ENCODE data around the gene SYT1.
"Not testable (repeated sequence)": the region's sequence is repeated elsewhere in the genome, so short reads cannot be mapped to it uniquely, and the experiment has no call there.

Gene SYT1

DNA sequence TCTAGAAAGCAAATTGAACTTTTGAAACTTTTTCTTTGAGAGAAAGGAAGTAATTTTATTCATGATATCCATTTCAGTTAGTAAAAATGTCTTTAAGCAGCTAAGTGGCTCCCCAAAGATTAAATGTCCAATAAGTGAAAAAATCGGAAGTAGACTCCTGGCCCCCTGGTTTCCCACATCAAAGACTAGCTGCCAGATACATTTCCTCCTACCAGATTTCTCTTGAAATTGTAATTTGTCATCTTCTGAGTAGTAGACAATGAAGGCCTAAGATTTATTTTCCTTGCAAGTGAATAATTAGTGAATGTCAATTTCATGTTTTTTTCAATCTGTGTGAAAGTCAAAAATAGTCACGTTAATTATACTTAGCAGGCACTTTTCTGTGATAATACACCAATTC lies 321.9 kb downstream of the SYT1 start:
- Mint-ChIP-seq H3K27ac (ENCODE audit: low read depth) (no peak overlapping the region), H3K27me3 (no peaks in the 10 kb centered on the region), H3K36me3 (ENCODE audit: insufficient read depth) (no peaks in the 10 kb centered on the region), H3K4me1 (no peaks in the 10 kb centered on the region), H3K9me3 (peaks cover 9% of the 10 kb centered on the region), H3K4me3 (no peak overlapping the region)
- no peak for ATAC-seq (replicated peaks; ENCODE audit: extremely low read depth, poor library complexity, severe bottlenecking)
- DNase-seq (ENCODE audit: low spot score in 2 of 2): no peak

DNA sequence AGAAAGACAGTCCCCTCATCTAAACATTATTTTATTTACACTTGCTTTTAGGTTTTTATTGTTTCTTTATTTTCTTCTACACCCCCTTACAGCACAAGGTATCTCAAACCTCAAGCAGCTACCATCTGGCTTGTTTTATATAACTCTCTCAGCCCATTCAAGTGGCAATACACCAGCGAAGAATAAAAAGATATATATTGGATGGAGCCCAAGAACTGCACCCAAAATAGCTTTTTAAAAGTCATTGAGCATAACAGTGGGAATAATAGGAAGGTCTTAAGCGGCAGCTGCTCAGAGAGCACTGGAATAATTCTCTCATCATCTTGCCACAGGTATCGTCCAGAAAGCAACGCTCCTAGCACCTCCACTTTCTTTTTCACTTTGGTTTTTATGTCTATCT lies 322.5 kb downstream of the SYT1 start:
- Mint-ChIP-seq H3K36me3 (ENCODE audit: insufficient read depth) (no peaks in the 10 kb centered on the region), H3K27me3 (no peaks in the 10 kb centered on the region), H3K27ac (ENCODE audit: low read depth) (no peak overlapping the region), H3K4me3 (no peak overlapping the region), H3K4me1 (no peaks in the 10 kb centered on the region), H3K9me3 (peaks cover 7% of the 10 kb centered on the region)
- DNase-seq (ENCODE audit: low spot score in 2 of 2): no peak
- no peak for ATAC-seq (replicated peaks; ENCODE audit: extremely low read depth, poor library complexity, severe bottlenecking)

DNA sequence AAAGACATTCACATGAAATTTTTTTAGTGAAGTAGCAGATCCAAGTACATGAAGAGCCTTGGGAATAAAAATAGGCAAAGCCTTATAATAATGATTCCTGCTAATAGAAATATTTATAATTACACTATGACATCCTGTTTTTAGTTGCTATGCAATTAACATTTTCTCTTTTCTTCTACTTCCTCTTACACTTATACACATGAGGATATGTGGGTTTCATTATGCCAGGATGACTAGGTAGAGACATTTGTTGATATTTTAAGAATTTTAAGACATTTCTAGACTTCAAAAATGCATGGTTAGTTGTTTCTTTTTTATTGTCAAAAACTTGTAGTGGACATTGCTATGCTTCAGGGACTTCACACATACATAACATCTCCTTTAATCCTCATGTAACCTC lies 326.8 kb downstream of the SYT1 start:
- ATAC-seq (replicated peaks; ENCODE audit: extremely low read depth, poor library complexity, severe bottlenecking): no peak
- no peak overlapping the region for H3K27ac Mint-ChIP-seq (ENCODE audit: low read depth)
- no peaks in the 10 kb centered on the region for H3K36me3 Mint-ChIP-seq (ENCODE audit: insufficient read depth)
- H3K4me3 Mint-ChIP-seq: no peak overlapping the region
- DNase-seq (ENCODE audit: low spot score in 2 of 2): no peak
- H3K4me1 Mint-ChIP-seq: no peaks in the 10 kb centered on the region
- peaks cover 8% of the 10 kb centered on the region for H3K9me3 Mint-ChIP-seq
- H3K27me3 Mint-ChIP-seq: no peaks in the 10 kb centered on the region

DNA sequence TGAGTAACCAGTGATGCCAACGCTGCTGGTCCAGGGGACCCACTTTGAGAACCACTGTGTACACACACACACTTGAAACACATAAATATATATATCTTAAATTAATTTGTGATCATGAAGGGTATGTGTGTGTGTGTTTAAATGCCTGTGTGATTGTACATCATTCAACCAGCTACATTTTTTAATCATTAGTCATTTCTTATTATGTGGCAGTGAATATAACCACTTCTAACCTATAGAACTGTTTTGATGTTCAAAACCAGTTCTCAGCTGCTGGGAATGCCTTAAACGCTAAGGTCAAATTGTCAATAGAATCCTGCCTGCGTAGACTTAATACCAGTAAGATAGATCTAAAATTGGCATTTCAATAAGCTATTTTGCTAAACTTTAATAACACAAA lies 330.0 kb downstream of the SYT1 start:
- ATAC-seq (replicated peaks; ENCODE audit: extremely low read depth, poor library complexity, severe bottlenecking): no peak
- Mint-ChIP-seq H3K9me3 (peaks cover 14% of the 10 kb centered on the region), H3K4me1 (no peaks in the 10 kb centered on the region), H3K36me3 (ENCODE audit: insufficient read depth) (no peaks in the 10 kb centered on the region), H3K4me3 (no peak overlapping the region), H3K27me3 (no peaks in the 10 kb centered on the region), H3K27ac (ENCODE audit: low read depth) (no peak overlapping the region)
- DNase-seq (ENCODE audit: low spot score in 2 of 2): no peak

DNA sequence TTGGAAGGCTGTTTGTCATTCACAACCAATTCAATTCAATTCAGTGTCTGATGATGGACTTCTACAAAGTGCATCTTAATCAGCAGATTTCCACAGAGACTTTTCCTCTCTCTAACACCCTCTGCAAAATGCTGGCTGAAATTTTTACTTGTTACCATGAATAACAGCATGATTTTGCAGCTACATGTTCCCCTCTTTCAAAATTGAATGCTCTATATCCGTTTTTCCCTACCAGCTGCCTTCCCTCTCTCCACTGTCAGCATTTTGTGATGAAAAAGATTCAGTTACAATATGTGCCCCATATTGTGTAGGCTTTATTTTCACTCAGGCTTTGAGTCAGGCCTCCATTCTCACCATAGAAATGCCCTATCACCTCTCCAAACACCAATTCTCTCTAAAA lies 334.6 kb downstream of the SYT1 start:
- Mint-ChIP-seq H3K36me3 (ENCODE audit: insufficient read depth) (no peaks in the 10 kb centered on the region), H3K9me3 (peaks cover 6% of the 10 kb centered on the region), H3K4me1 (no peaks in the 10 kb centered on the region), H3K27ac (ENCODE audit: low read depth) (no peak overlapping the region), H3K4me3 (no peak overlapping the region), H3K27me3 (no peaks in the 10 kb centered on the region)
- ATAC-seq (replicated peaks; ENCODE audit: extremely low read depth, poor library complexity, severe bottlenecking) (no peak), DNase-seq (ENCODE audit: low spot score in 2 of 2) (no peak)

DNA sequence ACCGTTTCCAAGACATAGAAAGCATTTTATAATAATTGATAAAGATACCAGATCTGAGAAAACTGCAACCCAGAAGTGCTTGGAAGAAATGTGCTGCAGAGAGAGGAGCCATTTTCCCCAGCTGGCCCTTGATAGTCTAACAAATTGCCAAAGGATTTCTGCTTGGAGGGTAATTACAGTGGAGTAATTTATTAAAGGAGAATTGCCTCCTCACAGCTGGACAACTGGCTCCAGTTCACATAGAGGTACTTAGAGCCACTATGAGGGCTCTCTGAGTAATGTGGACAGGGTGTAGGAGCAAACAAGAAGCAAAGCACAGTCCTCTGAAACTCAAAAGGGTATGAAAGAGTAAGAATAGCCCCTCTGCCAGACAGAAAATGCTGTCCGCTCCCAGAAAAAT lies 335.6 kb downstream of the SYT1 start:
- H3K27me3 Mint-ChIP-seq: no peaks in the 10 kb centered on the region
- ATAC-seq (replicated peaks; ENCODE audit: extremely low read depth, poor library complexity, severe bottlenecking): no peak
- no peak for DNase-seq (ENCODE audit: low spot score in 2 of 2)
- no peaks in the 10 kb centered on the region for H3K36me3 Mint-ChIP-seq (ENCODE audit: insufficient read depth)
- H3K9me3 Mint-ChIP-seq: peaks cover 6% of the 10 kb centered on the region
- H3K4me3 Mint-ChIP-seq: no peak overlapping the region
- H3K27ac Mint-ChIP-seq (ENCODE audit: low read depth): no peak overlapping the region
- no peaks in the 10 kb centered on the region for H3K4me1 Mint-ChIP-seq

DNA sequence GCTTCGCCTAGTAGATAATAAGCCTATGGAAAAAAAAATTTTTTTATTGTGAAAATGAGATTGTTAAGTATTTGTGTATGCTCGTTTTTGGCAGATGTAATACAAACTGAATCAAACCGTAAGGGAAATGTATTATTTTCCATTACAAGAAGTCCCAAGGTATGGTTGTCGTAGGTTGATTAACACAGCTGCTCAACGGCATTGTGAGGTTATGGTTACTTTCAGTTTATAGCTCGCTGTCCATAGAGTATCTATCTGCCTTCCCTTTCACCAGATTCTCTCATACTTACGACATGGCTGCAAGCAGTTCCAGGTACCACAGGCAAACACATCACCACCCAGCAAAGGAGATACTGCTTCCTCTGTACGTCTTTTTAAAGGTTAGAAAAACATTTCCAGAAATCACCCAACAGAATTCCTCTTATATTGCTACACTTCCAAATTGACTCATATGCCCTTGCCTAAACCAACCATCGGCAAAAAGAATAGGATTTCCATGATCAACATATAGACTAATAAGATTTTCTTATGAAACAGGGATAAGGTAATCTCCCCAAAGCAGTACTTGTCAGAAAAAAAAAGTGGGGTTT lies 338.6 kb downstream of the SYT1 start:
- H3K4me3 Mint-ChIP-seq: no peak overlapping the region
- ATAC-seq (replicated peaks; ENCODE audit: extremely low read depth, poor library complexity, severe bottlenecking) (no peak), DNase-seq (ENCODE audit: low spot score in 2 of 2) (no peak)
- H3K36me3 Mint-ChIP-seq (ENCODE audit: insufficient read depth): no peaks in the 10 kb centered on the region
- H3K9me3 Mint-ChIP-seq: peaks cover 6% of the 10 kb centered on the region
- H3K4me1 Mint-ChIP-seq: no peaks in the 10 kb centered on the region
- H3K27ac Mint-ChIP-seq (ENCODE audit: low read depth): no peak overlapping the region
- H3K27me3 Mint-ChIP-seq: no peaks in the 10 kb centered on the region

DNA sequence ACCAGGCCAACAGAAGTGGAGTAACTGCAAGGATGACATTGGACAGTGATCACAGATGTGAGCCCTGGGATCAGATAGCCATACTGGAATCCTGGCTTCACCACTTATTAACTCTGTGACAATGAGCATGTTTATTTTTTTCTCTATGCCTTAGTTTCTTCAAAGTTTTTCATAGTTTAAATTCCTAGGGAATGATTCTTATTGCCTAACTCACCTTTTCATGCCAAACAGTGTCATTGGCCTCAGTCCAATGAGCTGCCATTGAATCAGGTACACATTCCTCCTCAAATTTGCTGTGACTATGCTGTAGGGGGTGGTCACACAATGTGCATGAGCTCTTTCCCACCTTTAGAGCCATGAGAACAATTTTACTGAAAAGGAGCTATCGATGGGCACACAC lies 342.3 kb downstream of the SYT1 start:
- Mint-ChIP-seq H3K9me3 (no peaks in the 10 kb centered on the region), H3K27me3 (no peaks in the 10 kb centered on the region), H3K4me3 (no peak overlapping the region), H3K27ac (ENCODE audit: low read depth) (no peak overlapping the region), H3K4me1 (no peaks in the 10 kb centered on the region), H3K36me3 (ENCODE audit: insufficient read depth) (no peaks in the 10 kb centered on the region)
- DNase-seq (ENCODE audit: low spot score in 2 of 2): no peak
- no peak for ATAC-seq (replicated peaks; ENCODE audit: extremely low read depth, poor library complexity, severe bottlenecking)

DNA sequence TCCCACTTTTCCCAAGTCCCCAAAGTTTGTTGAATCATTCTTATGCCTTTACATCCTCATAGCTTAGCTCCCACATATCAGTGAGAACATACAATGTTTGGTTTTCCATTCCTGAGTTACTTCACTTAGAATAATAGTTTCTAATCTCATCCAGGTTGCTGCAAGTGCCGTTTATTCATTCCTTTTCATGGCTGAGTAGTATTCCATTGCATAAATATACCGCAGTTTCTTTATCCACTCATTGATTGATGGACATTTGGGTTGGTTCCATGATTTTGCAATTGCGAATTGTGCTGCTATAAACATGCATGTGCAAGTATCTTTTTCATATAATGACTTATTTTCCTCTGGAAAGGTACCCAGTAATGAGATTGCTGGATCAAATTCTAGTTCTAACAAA lies 345.8 kb downstream of the SYT1 start:
- H3K27me3 Mint-ChIP-seq; H3K4me3 Mint-ChIP-seq; DNase-seq (ENCODE audit: low spot score in 2 of 2); H3K27ac Mint-ChIP-seq (ENCODE audit: low read depth); H3K9me3 Mint-ChIP-seq; ATAC-seq (replicated peaks; ENCODE audit: extremely low read depth, poor library complexity, severe bottlenecking); H3K4me1 Mint-ChIP-seq; H3K36me3 Mint-ChIP-seq (ENCODE audit: insufficient read depth): not testable (repeated sequence)

DNA sequence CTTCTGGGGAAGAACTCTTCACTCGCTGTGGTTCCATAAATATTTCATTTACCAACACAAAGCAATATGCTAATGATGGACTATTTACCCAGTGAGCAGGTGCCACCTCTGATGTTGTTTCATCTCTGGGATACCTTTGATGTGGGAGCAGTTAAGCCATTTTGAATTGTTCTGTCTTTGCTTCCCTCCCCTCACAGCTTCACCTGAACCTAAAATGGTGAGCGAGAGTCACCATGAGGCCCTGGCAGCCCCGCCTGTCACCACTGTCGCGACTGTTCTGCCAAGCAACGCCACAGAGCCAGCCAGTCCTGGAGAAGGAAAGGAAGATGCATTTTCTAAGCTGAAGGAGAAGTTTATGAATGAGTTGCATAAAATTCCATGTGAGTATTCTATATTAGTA lies 352.7 kb downstream of the SYT1 start:
- H3K36me3 Mint-ChIP-seq (ENCODE audit: insufficient read depth): no peaks in the 10 kb centered on the region
- no peaks in the 10 kb centered on the region for H3K27me3 Mint-ChIP-seq
- peaks cover 12% of the 10 kb centered on the region for H3K9me3 Mint-ChIP-seq
- no peak for DNase-seq (ENCODE audit: low spot score in 2 of 2)
- H3K27ac Mint-ChIP-seq (ENCODE audit: low read depth): no peak overlapping the region
- ATAC-seq (replicated peaks; ENCODE audit: extremely low read depth, poor library complexity, severe bottlenecking): no peak
- H3K4me3 Mint-ChIP-seq: no peak overlapping the region
- H3K4me1 Mint-ChIP-seq: no peaks in the 10 kb centered on the region

DNA sequence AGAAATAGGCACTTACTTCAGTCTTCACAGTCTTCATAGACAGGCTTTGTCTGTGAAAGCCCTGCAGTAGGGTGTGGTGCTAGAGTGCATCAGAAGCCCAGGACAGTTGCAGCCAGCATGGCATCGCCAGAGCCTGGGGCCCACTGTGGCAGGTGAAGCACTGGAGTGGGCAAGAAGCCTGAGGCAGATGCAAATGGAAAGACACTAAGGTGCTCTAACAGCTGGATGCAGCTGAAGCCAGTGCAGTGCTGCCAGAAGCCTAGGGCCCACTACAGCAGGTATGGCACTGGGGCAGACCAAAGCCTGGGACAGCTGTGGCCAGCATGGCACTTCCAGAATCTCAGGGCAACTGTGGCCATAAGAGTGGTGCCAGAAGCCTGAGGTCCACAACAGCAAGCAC lies 358.6 kb downstream of the SYT1 start:
- Mint-ChIP-seq H3K27me3 (no peaks in the 10 kb centered on the region), H3K9me3 (peaks cover 33% of the 10 kb centered on the region), H3K4me1 (no peaks in the 10 kb centered on the region), H3K27ac (ENCODE audit: low read depth) (no peak overlapping the region), H3K4me3 (no peak overlapping the region), H3K36me3 (ENCODE audit: insufficient read depth) (peaks cover 3% of the 10 kb centered on the region)
- ATAC-seq (replicated peaks; ENCODE audit: extremely low read depth, poor library complexity, severe bottlenecking): no peak
- no peak for DNase-seq (ENCODE audit: low spot score in 2 of 2)

DNA sequence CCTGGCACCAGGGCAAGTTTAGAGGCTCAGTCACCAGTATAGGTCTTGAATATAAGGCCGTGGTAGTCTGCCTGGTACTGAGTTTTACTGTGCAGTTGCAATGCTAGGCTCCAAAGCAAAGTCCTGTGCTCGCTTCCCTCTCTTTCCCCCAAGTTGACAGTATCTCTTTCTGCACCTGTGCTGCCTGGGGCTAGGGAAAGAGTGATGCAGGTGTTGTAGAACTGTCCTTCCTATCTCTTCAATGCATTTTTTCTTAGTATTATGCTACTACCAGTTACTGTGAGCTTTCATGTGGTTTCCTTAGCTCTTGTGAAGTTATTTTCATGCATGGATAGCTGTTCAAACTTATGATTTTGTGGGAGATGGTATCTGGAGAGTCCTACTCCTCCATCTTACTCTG lies 359.2 kb downstream of the SYT1 start:
- Mint-ChIP-seq H3K27me3 (no peaks in the 10 kb centered on the region), H3K36me3 (ENCODE audit: insufficient read depth) (peaks cover 3% of the 10 kb centered on the region)

DNA sequence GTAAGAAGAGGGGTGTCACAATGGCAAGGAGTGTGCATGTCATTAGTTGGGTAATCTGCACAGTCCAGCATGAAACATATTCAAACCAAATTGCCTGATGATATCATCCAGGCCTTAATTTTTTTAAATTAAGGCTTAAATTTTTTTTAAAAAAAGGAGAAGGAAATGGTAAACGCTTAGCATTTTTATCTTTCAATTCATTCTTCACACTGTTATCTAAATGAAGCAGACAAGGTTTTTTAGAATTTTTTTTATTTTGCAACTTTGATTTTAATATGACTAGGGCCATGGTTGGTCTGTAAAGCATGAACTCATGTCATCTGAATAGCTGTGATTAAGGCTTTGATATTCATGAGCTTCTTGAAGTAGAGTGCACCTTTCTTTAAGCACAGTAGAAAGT lies 362.5 kb downstream of the SYT1 start:
- H3K27me3 Mint-ChIP-seq: no peaks in the 10 kb centered on the region
- ATAC-seq (replicated peaks; ENCODE audit: extremely low read depth, poor library complexity, severe bottlenecking): no peak

More for the DNA sequence above, 359.2 kb downstream of the SYT1 start:
- Mint-ChIP-seq H3K9me3 (peaks cover 38% of the 10 kb centered on the region), H3K4me1 (no peaks in the 10 kb centered on the region), H3K27ac (ENCODE audit: low read depth) (no peak overlapping the region), H3K4me3 (no peak overlapping the region)
- ATAC-seq (replicated peaks; ENCODE audit: extremely low read depth, poor library complexity, severe bottlenecking): no peak
- no peak for DNase-seq (ENCODE audit: low spot score in 2 of 2)

DNA sequence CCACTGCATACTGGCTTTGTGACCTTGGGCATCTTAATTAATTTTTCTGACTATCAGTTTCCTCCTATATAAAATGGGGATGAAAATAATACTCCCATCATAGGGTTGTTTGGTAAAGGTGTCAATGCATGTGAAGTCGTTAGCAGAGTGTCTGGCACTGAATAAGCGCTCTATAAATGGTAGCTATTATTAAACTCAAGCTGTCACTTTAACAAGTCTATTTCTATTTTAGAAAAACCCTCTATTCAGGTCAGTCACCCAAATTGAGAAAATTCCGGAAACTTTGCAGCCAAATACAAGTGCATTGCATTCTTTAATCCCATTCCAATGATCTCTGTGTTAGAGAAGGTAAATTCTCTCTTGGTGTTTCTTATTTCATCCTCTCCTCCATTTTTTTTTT lies 363.1 kb downstream of the SYT1 start:
- no peaks in the 10 kb centered on the region for H3K36me3 Mint-ChIP-seq (ENCODE audit: insufficient read depth)
- H3K4me3 Mint-ChIP-seq: no peak overlapping the region
- peaks cover 27% of the 10 kb centered on the region for H3K9me3 Mint-ChIP-seq
- DNase-seq (ENCODE audit: low spot score in 2 of 2) (no peak), ATAC-seq (replicated peaks; ENCODE audit: extremely low read depth, poor library complexity, severe bottlenecking) (no peak)
- H3K4me1 Mint-ChIP-seq: no peaks in the 10 kb centered on the region
- H3K27ac Mint-ChIP-seq (ENCODE audit: low read depth): no peak overlapping the region
- H3K27me3 Mint-ChIP-seq: no peaks in the 10 kb centered on the region

More for the DNA sequence above, 362.5 kb downstream of the SYT1 start:
- Mint-ChIP-seq H3K27ac (ENCODE audit: low read depth) (no peak overlapping the region), H3K4me3 (no peak overlapping the region), H3K9me3 (peaks cover 30% of the 10 kb centered on the region), H3K36me3 (ENCODE audit: insufficient read depth) (peaks cover 3% of the 10 kb centered on the region), H3K4me1 (no peaks in the 10 kb centered on the region)
- DNase-seq (ENCODE audit: low spot score in 2 of 2): no peak

Data from central memory CD8-positive, alpha-beta T cell (primary cell).